Activated T-helper 1 cell treated with anti-CD3 and anti-CD28 coated beads, Interleukin-12 subunit alpha, Interleukin-12 subunit beta, Interleukin-2, Interleukin-4 antibody, amounts not matched to agents 30 ng/mL and 10 ng/mL and 1 ng/mL, durations not matched to agents 14 hours and 24 hours and 36 hours (primary cell): Measurements from ENCODE around the gene SLC9B1. TPM values are rescaled to one million over a fixed set of nuclear protein-coding genes. Genes with fewer than 3 reads are reported as not detected.
"Not testable (repeated sequence)": the region's sequence is repeated elsewhere in the genome, so short reads cannot be mapped to it uniquely, and the experiment has no call there.

Experiments
- DNase-seq: peaks from one replicate; pipeline ENCODE4 v3.0.0; 2021; ENCODE audit warnings: low spot score
- H3K27ac Mint-ChIP-seq: one replicate; pipeline ENCODE4 v1.8.0; 2021; ENCODE audit warnings: mild to moderate bottlenecking, mixed read lengths
- H3K27me3 Mint-ChIP-seq: one replicate; pipeline ENCODE4 v1.8.0; 2022; ENCODE audit warnings: mild to moderate bottlenecking, moderate library complexity, mixed read lengths; ENCODE audit not compliant: insufficient read depth
- H3K36me3 Mint-ChIP-seq: one replicate; pipeline ENCODE4 v1.8.0; 2021; ENCODE audit warnings: low read depth, mixed read lengths
- H3K4me1 Mint-ChIP-seq: one replicate; pipeline ENCODE4 v1.8.0; 2021; ENCODE audit warnings: low read depth, mixed read lengths
- H3K4me3 Mint-ChIP-seq: one replicate; pipeline ENCODE4 v1.8.0; 2021; ENCODE audit warnings: mild to moderate bottlenecking, moderate library complexity, mixed read lengths
- H3K9me3 Mint-ChIP-seq: one replicate; pipeline ENCODE4 v1.8.0; 2021; ENCODE audit warnings: mixed read lengths
- intact Hi-C: fragments of 100-400 bp; cut with micrococcal nuclease; formaldehyde crosslinking; loops from one replicate; pipeline ENCODE4 v1.15.1; 2024
- total RNA-seq: library from RNA; stranded (reverse); gene quantifications from 2 replicates; pipeline ENCODE4 v1.2.3, GENCODE V29; 2022

The SLC9B1 gene
- total RNA-seq, 1 donor from 2014 or later, result 0.52 TPM

DNA sequence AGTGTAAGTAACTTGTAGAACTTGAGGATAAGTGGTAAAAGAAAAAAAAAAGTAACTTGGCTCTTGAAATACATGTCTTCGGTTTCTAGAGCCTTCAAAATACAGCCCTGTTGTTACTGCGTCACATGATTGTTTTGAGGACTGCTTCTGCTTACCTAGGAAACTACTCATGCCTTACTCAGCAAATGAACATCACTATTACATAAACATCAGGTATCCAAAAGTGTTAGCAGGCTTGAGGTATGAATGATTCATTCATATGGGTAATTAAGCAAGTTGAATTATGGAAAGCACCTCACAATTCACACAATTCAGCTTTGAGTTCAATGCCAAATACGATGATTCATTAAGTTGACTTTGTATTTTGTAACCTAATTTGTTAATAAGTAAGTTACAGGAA is 129.6 kb downstream of the SLC9B1 start:
- H3K4me1 Mint-ChIP-seq, H3K4me3 Mint-ChIP-seq, DNase-seq, H3K9me3 Mint-ChIP-seq, H3K27ac Mint-ChIP-seq, intact Hi-C loops, H3K27me3 Mint-ChIP-seq: not testable (repeated sequence)
- peaks cover 15% of the 10 kb centered on the region for H3K36me3 Mint-ChIP-seq

DNA sequence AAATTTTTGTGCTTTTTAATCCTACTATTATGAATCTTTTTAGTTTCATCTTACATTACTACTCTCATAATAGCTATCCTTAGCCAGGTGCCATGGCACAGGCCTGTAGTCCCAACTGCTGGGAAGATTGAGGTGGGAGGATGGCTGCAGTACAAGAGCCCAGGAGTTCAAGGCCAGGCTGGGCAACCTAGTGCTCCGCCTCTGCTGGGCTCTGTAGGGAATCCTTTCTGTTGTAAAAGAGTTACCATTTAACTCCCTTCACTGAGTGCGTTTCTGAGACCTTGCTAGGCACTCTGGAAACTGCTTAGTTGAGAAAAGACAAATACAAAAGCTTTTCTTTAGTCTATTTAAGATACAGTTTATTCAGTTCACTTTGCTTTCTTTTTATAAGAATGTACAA is 130.9 kb downstream of the SLC9B1 start:
- H3K27ac Mint-ChIP-seq, H3K4me3 Mint-ChIP-seq, H3K4me1 Mint-ChIP-seq, H3K9me3 Mint-ChIP-seq, intact Hi-C loops, H3K27me3 Mint-ChIP-seq, DNase-seq: not testable (repeated sequence)
- peaks cover 16% of the 10 kb centered on the region for H3K36me3 Mint-ChIP-seq

DNA sequence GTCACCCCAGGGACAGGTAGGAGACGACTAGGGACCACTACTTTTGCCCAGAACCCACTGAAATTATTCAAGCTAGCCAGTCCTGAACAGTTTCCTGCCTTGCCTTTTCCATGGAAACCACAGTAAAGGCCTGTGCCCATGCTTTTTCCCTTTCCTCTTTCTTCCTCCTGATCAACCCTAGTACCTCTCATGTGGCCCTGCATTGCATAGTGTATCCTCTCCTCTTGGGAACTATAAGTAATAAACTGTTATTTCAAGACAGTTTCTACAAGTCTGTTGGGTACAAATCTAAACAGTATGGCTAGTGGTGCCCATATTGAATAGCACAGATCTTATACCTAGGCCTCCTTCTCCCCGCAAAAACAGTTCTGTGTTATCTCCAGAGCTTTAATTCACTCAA is 136.2 kb downstream of the SLC9B1 start:
- H3K27ac Mint-ChIP-seq, result no peak overlapping the region
- H3K4me3 Mint-ChIP-seq, result no peak overlapping the region
- DNase-seq, result no peak

DNA sequence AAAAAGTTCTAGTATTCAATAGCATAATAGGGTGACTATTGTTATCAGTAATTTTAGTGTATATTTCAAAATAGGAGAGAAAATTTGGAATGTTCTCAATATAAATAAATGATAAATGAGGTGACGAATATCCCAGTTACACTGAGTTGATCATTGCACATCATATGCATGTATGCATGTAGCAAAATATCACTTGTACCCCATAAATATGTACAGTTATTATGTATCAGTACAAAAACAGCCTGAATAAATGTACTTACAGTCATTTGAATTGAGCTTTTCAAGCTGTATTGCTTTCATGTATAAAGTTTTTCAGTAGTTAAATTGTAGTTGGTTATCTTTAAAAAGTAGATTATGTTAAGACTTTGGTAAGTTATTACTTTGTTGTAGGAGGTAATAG is 138.2 kb downstream of the SLC9B1 start:
- intact Hi-C loops, result no loop called here

More for the DNA sequence above, 136.2 kb downstream of the SLC9B1 start:
- Mint-ChIP-seq H3K4me1 (peaks cover 23% of the 10 kb centered on the region), H3K27me3 (no peaks in the 10 kb centered on the region), H3K9me3 (peaks cover 3% of the 10 kb centered on the region), H3K36me3 (peaks cover 24% of the 10 kb centered on the region)
- intact Hi-C loops, result no loop called here

DNA sequence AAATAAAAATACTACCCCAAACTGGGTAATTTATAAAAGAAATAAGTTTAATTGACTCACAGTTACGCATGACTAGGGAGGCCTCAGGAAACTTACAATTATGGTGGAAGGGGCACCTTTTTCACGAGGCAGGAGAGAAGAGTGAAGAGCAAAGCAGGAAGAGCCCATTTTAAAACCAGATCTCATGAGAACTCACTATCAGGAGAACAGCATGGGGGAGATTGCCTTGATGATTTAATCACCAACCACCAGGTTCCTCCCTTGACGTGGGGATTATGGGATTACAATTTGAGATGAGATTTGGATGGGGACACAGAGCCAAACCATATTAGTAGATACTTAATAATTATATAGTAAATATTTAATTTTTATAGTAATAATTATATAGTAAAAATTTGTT is 140.6 kb downstream of the SLC9B1 start:
- Mint-ChIP-seq H3K9me3 (peaks cover 28% of the 10 kb centered on the region), H3K4me1 (peaks cover 26% of the 10 kb centered on the region), H3K27ac (no peak overlapping the region), H3K4me3 (no peak overlapping the region), H3K36me3 (peaks cover 54% of the 10 kb centered on the region), H3K27me3 (no peaks in the 10 kb centered on the region)
- DNase-seq, result no peak
- intact Hi-C loops, result no loop called here

More for the DNA sequence above, 138.2 kb downstream of the SLC9B1 start:
- H3K27me3 Mint-ChIP-seq, result no peaks in the 10 kb centered on the region
- no peak for DNase-seq
- no peak overlapping the region for H3K4me3 Mint-ChIP-seq
- H3K36me3 Mint-ChIP-seq, result peaks cover 33% of the 10 kb centered on the region
- H3K27ac Mint-ChIP-seq, result no peak overlapping the region
- H3K9me3 Mint-ChIP-seq, result peaks cover 14% of the 10 kb centered on the region
- H3K4me1 Mint-ChIP-seq, result peaks cover 23% of the 10 kb centered on the region

DNA sequence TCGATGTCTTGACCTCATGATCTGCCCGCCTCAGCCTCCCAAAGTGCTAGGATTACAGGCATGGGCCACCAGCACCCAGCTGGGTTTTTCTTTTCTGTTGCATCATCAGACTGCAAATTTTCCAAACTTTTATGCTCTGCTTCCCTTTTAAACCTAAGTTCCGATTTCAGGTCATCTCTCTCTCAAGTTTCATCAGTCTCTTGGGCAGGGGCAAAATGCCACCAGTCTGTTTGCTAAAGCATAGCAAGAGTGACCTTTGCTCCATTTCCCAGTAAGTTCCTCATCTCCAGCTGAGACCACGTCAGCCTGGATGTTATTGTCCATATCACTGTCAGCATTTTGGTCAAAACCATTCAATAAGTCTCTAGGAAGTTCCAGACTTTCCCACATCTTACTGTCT is 141.2 kb downstream of the SLC9B1 start:
- DNase-seq, intact Hi-C loops, H3K27ac Mint-ChIP-seq, H3K27me3 Mint-ChIP-seq, H3K4me3 Mint-ChIP-seq: not testable (repeated sequence)
- Mint-ChIP-seq H3K9me3 (peaks cover 28% of the 10 kb centered on the region), H3K4me1 (peaks cover 20% of the 10 kb centered on the region), H3K36me3 (peaks cover 54% of the 10 kb centered on the region)

DNA sequence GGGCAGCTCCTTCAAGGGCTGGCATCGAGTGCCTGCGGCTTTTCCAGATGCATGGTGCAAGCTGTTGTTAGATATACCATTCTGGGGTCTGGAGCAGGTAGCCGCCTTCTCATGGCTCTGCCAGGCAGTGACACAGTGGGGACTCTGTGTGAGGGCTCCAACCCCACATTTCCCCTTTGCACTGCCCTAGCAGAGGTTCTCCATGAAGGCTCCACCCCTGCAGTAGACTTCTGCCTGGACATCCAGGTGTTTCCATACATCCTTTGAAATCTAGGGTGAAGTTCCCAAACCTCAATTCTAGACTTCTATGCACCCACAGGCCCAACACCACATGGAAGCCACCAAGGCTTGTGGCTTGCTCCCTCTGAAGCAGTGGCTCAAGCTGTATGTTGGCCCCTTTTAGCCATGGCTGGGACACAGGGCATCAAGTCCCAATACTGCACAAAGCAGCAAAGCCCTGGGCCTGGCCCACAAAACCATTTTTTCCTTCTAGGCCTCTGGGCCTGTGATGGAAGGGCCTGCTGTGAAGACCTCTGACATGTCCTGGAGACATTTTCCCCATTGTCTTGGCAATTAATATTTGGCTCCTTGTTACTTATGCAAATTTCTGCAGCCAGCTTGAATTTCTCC is 141.9 kb downstream of the SLC9B1 start:
- H3K4me3 Mint-ChIP-seq, H3K27me3 Mint-ChIP-seq, DNase-seq, H3K27ac Mint-ChIP-seq, intact Hi-C loops: not testable (repeated sequence)
- peaks cover 20% of the 10 kb centered on the region for H3K4me1 Mint-ChIP-seq
- peaks cover 28% of the 10 kb centered on the region for H3K9me3 Mint-ChIP-seq
- peaks cover 55% of the 10 kb centered on the region for H3K36me3 Mint-ChIP-seq

DNA sequence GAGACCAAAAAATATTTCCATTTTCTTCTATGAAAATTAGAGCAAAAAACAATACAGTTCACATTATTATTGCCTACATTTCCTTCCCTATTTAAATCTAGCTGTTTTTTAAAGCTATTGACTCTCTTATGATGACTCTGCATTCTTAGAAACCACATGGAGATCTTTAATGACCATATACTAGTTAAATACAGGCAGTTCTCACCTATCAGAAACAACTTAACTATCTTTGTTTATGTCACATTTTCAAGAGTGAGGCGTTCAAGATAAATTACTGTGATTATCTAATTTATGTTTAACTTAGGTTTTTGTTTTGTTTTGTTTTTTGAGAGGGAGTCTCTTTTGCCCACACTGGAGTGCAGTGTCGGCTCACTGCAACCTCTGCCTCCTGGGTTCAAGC is 147.7 kb downstream of the SLC9B1 start:
- Mint-ChIP-seq H3K36me3 (peaks cover 39% of the 10 kb centered on the region), H3K4me3 (no peak overlapping the region)

DNA sequence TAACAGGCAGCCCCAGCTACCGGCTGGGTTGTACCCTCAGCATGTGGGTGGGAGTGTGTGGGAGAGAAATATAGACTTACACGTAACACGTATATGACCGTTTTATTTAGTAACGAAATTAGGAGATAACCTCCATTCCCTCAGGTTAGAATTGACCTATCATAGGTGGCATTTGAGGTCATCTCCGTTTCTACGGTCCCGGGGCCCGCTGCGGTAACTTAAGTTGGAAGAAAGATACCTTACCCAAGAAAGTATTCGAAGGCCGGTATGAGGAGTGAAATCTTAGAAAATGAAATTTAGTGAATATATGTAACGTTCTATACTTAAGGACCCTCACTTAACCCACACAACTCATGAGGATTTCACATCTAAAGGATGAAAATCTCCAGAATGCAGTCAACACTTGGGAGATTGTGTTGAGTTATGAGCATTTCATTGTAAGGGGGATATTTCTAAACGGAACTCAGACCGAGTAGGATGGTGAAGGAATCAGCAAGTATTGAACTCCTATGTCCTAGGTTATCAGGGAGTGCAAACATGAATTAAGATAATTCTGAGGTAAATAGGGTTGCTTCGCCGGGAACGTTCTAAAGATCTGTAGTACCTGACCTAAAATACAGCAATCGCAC is 149.8 kb downstream of the SLC9B1 start:
- Mint-ChIP-seq H3K36me3 (peaks cover 26% of the 10 kb centered on the region), H3K9me3 (no peaks in the 10 kb centered on the region), H3K4me1 (peaks cover 64% of the 10 kb centered on the region), H3K27me3 (no peaks in the 10 kb centered on the region), H3K4me3 (peak overlapping the region; percentile 93), H3K27ac (peak overlapping the region; percentile 99)
- intact Hi-C loops, result loop anchor here (1.0 to 5.0 kb wide), 10 partner anchors 41 to 1522 kb away; partner anchors contain the start of genes BDH2, CENPE, PPP3CA and SLC39A8
- DNase-seq, result no peak

More for the DNA sequence above, 147.7 kb downstream of the SLC9B1 start:
- Mint-ChIP-seq H3K27ac (no peak overlapping the region), H3K9me3 (peaks cover 18% of the 10 kb centered on the region), H3K27me3 (no peaks in the 10 kb centered on the region), H3K4me1 (peaks cover 47% of the 10 kb centered on the region)
- no peak for DNase-seq
- intact Hi-C loops, result no loop called here

DNA sequence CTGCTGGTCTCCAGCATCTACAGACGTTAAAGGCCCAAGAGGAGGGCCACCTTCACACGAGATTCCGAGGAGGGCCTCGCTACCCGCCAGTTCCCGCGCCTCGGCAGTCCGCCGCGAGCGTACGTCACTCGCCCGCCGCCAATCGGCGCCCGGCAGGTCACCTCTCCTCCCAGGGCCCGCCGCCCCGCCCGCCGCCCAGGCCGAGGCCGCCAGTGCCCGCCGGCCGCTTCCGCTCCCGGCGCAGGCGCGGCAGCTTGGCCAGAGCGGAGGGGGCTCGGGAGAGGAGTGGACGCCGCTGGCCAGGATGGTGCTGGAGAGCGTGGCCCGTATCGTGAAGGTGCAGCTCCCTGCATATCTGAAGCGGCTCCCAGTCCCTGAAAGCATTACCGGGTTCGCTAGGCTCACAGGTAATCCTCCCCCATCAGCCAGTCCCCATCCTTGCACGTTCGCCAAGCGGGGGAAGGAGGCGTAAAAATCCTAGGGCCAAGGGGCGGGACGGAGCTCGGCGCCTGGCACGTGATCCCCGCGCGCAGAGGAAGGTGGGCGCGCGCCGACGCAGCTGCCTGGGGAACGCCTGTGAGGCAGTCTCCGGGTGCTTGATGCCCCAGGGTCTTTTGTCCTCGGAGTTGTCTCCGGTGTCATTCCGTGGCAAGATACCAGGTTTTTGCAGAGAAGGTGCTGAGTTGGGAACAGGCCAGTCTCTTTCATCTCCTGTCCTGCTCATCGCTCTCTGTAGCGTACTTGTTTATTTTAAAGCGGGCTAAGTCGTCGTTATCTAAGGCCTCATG is 150.5 kb downstream of the SLC9B1 start, which contains the start of gene CISD2:
Gene CISD2 (plus strand): TSS at position 212 of the 788 bp plus-strand sequence. CDS start 93 bp downstream, at position 305.
- no peaks in the 10 kb centered on the region for H3K9me3 Mint-ChIP-seq
- H3K27ac Mint-ChIP-seq, result peak within 1 kb of the TSS; percentile 99
- peaks cover 69% of the 10 kb centered on the region for H3K4me1 Mint-ChIP-seq
- H3K36me3 Mint-ChIP-seq, result peaks cover 22% of the 10 kb centered on the region
- intact Hi-C loops, result loop anchor here (1.0 to 5.0 kb wide), 11 partner anchors 41 to 1522 kb away; partner anchors contain the start of genes BDH2, CENPE, PPP3CA and SLC39A8
- peak within 1 kb of the TSS; percentile 93 for H3K4me3 Mint-ChIP-seq
- DNase-seq, result peak; percentile 91
- no peaks in the 10 kb centered on the region for H3K27me3 Mint-ChIP-seq

DNA sequence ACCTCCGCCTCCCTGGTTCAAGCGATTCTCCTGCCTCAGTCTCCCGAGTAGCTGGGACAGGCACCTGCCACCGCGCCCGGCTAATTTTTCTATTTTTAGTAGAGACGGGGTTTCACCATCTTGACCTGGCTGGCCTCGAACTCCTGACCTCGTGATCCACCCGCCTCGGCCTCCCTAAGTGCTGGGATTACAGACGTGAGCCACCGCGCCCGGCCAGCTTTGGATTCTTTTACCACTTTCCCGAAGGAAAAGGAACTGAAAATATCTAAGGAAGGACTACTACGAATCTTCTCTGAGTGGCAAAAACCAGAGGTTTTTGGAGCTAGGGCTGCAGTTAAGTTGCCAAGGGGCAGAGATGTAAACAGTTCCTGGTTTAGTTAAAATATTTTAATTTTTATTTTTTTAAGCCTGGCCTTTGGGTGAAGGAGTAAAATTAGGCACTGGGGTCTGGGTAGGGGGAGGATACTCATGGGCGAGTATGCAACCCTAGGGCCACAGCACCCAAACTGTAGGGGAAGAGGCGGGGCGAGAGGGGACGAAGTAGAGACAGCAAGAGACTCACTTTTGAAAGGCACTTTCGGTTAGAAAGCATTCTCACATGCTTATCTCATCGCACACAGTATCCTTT is 151.2 kb downstream of the SLC9B1 start:
- intact Hi-C loops, result loop anchor here (1.0 to 5.0 kb wide), 7 partner anchors 107 to 1521 kb away; partner anchors contain the start of genes BDH2, CENPE, PPP3CA and SLC9B2
- no peak for DNase-seq
- Mint-ChIP-seq H3K9me3 (no peaks in the 10 kb centered on the region), H3K27me3 (no peaks in the 10 kb centered on the region), H3K4me1 (peaks cover 71% of the 10 kb centered on the region), H3K36me3 (peaks cover 19% of the 10 kb centered on the region), H3K27ac (peak overlapping the region; percentile 99), H3K4me3 (peak overlapping the region; percentile 92)
